ENCODE results near the gene SLC2A11. TPM values are rescaled to one million over a fixed set of nuclear protein-coding genes. Genes with fewer than 3 reads are reported as not detected.
A peak's percentile ranks its signal among the peaks of the same experiment; 100 is the strongest.

Gene SLC2A11
- total and polyA plus RNA-seq, 9 of the 15 experiments (the other 6 are each of a cell fraction or from before 2014, with no cell fraction given): 0.44 to 2.7 (median 2.1) TPM

- TF ChIP-seq KAT2B (IDR thresholded peaks at IDR 0.05; ENCODE audit: low read depth, low read length): no peak
- TF ChIP-seq RBFOX2 (IDR thresholded peaks at IDR 0.05; ENCODE audit: low read depth, low read length): peak; percentile 37; the same call in 1 of the 2 replicates
- TF ChIP-seq ZNF655 (CRISPR knock-in tag; IDR thresholded peaks at IDR 0.05): no peak
- TF ChIP-seq PML (IDR thresholded peaks at IDR 0.05; ENCODE audit: low read length): no peak
Measured at GRCh38 chr22:23896523-23897186, 39.0 kb downstream of the SLC2A11 start (continued).

- H4K20me1 ChIP-seq (replicated peaks; ENCODE audit: control insufficient read depth, insufficient read depth, low read length): peaks cover 10% of the 10 kb centered on the region; the same call in 1 of the 2 replicates
- no peak overlapping the region for H3K4me2 ChIP-seq (ENCODE audit: insufficient read depth, low read length)
- ATAC-seq: no peak
- no peak for DNase-seq (ENCODE audit: extremely low read depth in 1 of 4, low spot score in 3 of 4)
- peaks cover 3% of the 10 kb centered on the region for H3K9me1 ChIP-seq (ENCODE audit: control insufficient read depth, insufficient read depth, low read length)
- H3K27me3 ChIP-seq (ENCODE audit: control insufficient read depth in 2 of 2, insufficient read depth in 2 of 2, low read length in 2 of 2): no peaks in the 10 kb centered on the region
- no peak for FAIRE-seq
- peaks cover 42% of the 10 kb centered on the region for H3K79me2 ChIP-seq (ENCODE audit: control insufficient read depth, insufficient read depth, low read length)
- peaks cover 28 to 34% of the 10 kb centered on the region in 2 experiments for H3K4me1 ChIP-seq (replicated peaks in 1 of 2; ENCODE audit: control insufficient read depth in 2 of 2, insufficient read depth in 2 of 2, low read length in 2 of 2)
- H3K9me3 ChIP-seq (replicated peaks; ENCODE audit: control insufficient read depth, insufficient read depth, low read depth, low read length): no peaks in the 10 kb centered on the region
- H2AFZ ChIP-seq (ENCODE audit: low read depth, low read length): no peak overlapping the region
- intact Hi-C loops (cut with micrococcal nuclease) (no loop called here), in situ Hi-C loops (cut with MboI) (no loop called here)
- BruUV-seq (replicated peaks): no TSS peak
- TF ChIP-seq TBP (optimal IDR thresholded peaks at IDR 0.05; ENCODE audit: low read depth, low read length): no peak
- TF ChIP-seq NCOA1 (IDR thresholded peaks at IDR 0.05; ENCODE audit: low read depth): no peak
- no peak for TF ChIP-seq MTA3 (IDR thresholded peaks at IDR 0.05; ENCODE audit: borderline replicate concordance)
- no peak for TF ChIP-seq U2AF1 (optimal IDR thresholded peaks at IDR 0.05; ENCODE audit: low read depth, low read length)
- no peak for TF ChIP-seq ZNF324 (CRISPR knock-in tag; IDR thresholded peaks at IDR 0.05)
- TF ChIP-seq, protein P1, sequence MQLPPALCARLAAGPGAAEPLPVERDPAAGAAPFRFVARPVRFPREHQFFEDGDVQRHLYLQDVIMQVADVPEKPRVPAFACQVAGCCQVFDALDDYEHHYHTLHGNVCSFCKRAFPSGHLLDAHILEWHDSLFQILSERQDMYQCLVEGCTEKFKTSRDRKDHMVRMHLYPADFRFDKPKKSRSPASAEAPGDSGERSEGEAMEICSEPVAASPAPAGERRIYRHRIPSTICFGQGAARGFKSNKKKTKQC (CRISPR knock-in tag; IDR thresholded peaks at IDR 0.05): no peak
- TF ChIP-seq SNRNP70 (optimal IDR thresholded peaks at IDR 0.05; ENCODE audit: low read depth, low read length): no peak
- TF ChIP-seq BDP1 (IDR thresholded peaks at IDR 0.05; ENCODE audit: insufficient read depth, insufficient read length): no peak
- no peak for TF ChIP-seq BCL6 (CRISPR knock-in tag; IDR thresholded peaks at IDR 0.05)
- ChIA-PET POLR2A (no interaction called here), CTCF (ENCODE audit: low intra/inter-chr PET ratio) (no interaction called here)
- no peak overlapping the region for H3K9ac ChIP-seq (ENCODE audit: insufficient read depth in 1 of 2, low read depth in 2 of 2, low read length in 2 of 2)
- peaks cover 31% of the 10 kb centered on the region for H3K36me3 ChIP-seq (ENCODE audit: control insufficient read depth, insufficient read depth, low read length)
- H3K27ac ChIP-seq (ENCODE audit: extremely low read depth, low read depth, low read length): no peak overlapping the region
- 80% methylated on average over 3 of the region's 3 CpGs for WGBS (ENCODE audit: insufficient coverage, low coverage, missing lambda C conversion rate)
- no peak overlapping the region for H3K4me3 ChIP-seq
Measured at GRCh38 chr22:23897320-23897719, 39.6 kb downstream of the SLC2A11 start.
